H9 (cell line): Measurements from ENCODE around the gene PHF12. TPM values are rescaled to one million over a fixed set of nuclear protein-coding genes. Genes with fewer than 3 reads are reported as not detected.

ENCODE experiments used
- DNase-seq: peaks from one replicate; pipeline ENCODE4 v3.0.0-alpha.2; 2017
- H2AFZ ChIP-seq: one replicate; pipeline ENCODE4 v1.6.1; 2013; ENCODE audit warnings: mild to moderate bottlenecking, low read length, control low read depth, moderate library complexity
- H2AK5ac ChIP-seq: 2 replicates; pipeline ENCODE4 v1.6.1; 2013; ENCODE audit warnings: low read length, control low read depth, mixed read lengths; ENCODE audit not compliant: insufficient read length
- H2BK120ac ChIP-seq: one replicate; pipeline ENCODE4 v1.6.1; 2013; ENCODE audit warnings: low read depth, mild to moderate bottlenecking, low read length, control low read depth, inconsistent platforms; ENCODE audit not compliant: poor library complexity, severe bottlenecking
- H2BK12ac ChIP-seq: 2 replicates; pipeline ENCODE4 v1.6.1; 2013; ENCODE audit warnings: low read length, control low read depth, mixed read lengths, low read depth; ENCODE audit not compliant: insufficient read length
- H2BK15ac ChIP-seq: 2 replicates; pipeline ENCODE4 v1.6.1; 2013; ENCODE audit warnings: low read depth, low read length, control low read depth
- H2BK20ac ChIP-seq: one replicate; pipeline ENCODE4 v1.6.1; 2013; ENCODE audit warnings: low read depth, mild to moderate bottlenecking, low read length, control low read depth, inconsistent platforms; ENCODE audit not compliant: poor library complexity, severe bottlenecking
- H2BK5ac ChIP-seq: 2 replicates; pipeline ENCODE4 v1.6.1; 2013; ENCODE audit warnings: low read length, control low read depth, mixed read lengths; ENCODE audit not compliant: insufficient read length
- H3K14ac ChIP-seq: 2 replicates; pipeline ENCODE4 v1.6.1; 2013; ENCODE audit warnings: low read length, control low read depth; ENCODE audit not compliant: insufficient read depth
- H3K18ac ChIP-seq: 2 replicates; pipeline ENCODE4 v1.6.1; 2013; ENCODE audit warnings: low read depth, mild to moderate bottlenecking, mixed read lengths, low read length, control low read depth; ENCODE audit not compliant: insufficient read length
- H3K23ac ChIP-seq: 2 replicates; pipeline ENCODE4 v1.6.1; 2013; ENCODE audit warnings: low read length, control low read depth, mixed read lengths, low read depth; ENCODE audit not compliant: insufficient read length
- H3K23me2 ChIP-seq: 2 replicates; pipeline ENCODE4 v1.6.1; 2013; ENCODE audit warnings: low read depth, mild to moderate bottlenecking, mixed read lengths, low read length, control low read depth; ENCODE audit not compliant: insufficient read length, poor library complexity, severe bottlenecking
- H3K27ac ChIP-seq: 2 replicates; pipeline ENCODE4 v1.5.1; 2013; ENCODE audit warnings: low read length, control low read depth, mixed read lengths, low read depth; ENCODE audit not compliant: insufficient read length
- H3K27me3 ChIP-seq: 2 replicates; pipeline ENCODE4 v1.6.1; 2013; ENCODE audit warnings: low read length, control low read depth, inconsistent platforms; ENCODE audit not compliant: insufficient read depth
- H3K4ac ChIP-seq: 2 replicates; pipeline ENCODE4 v1.6.1; 2013; ENCODE audit warnings: low read depth, mild to moderate bottlenecking, control low read depth, inconsistent platforms, low read length, moderate library complexity
- H3K4me1 ChIP-seq: 2 replicates; pipeline ENCODE4 v1.6.1; 2013; ENCODE audit warnings: low read length, control low read depth, inconsistent platforms; ENCODE audit not compliant: insufficient read depth
- H3K4me2 ChIP-seq: 2 replicates; pipeline ENCODE4 v1.6.1; 2013; ENCODE audit warnings: low read length, control low read depth, mixed read lengths; ENCODE audit not compliant: insufficient read length, insufficient read depth
- H3K56ac ChIP-seq: 2 replicates; pipeline ENCODE4 v1.6.1; 2013; ENCODE audit warnings: low read depth, mild to moderate bottlenecking, mixed read lengths, low read length, control low read depth; ENCODE audit not compliant: insufficient read length
- H3K79me1 ChIP-seq: 2 replicates; pipeline ENCODE4 v1.6.1; 2013; ENCODE audit warnings: low read depth, mild to moderate bottlenecking, moderate library complexity, low read length, control low read depth, inconsistent platforms; ENCODE audit not compliant: insufficient read depth, poor library complexity, severe bottlenecking
- H3K79me2 ChIP-seq: 2 replicates; pipeline ENCODE4 v1.6.1; 2013; ENCODE audit warnings: low read length, control low read depth, inconsistent platforms; ENCODE audit not compliant: insufficient read depth
- H3K9ac ChIP-seq: 2 replicates; pipeline ENCODE4 v1.6.1; 2013; ENCODE audit warnings: low read length, control low read depth, mixed read lengths; ENCODE audit not compliant: insufficient read length; ENCODE audit errors: extremely low read depth
- H3K9me3 ChIP-seq: one replicate; pipeline ENCODE4 v1.6.1; 2013; ENCODE audit warnings: low read depth, low read length, inconsistent platforms; ENCODE audit not compliant: control insufficient read depth
- H3T11ph ChIP-seq: one replicate; pipeline ENCODE4 v1.6.1; 2013; ENCODE audit warnings: mild to moderate bottlenecking, low read length, control low read depth, inconsistent platforms
- H4K20me1 ChIP-seq: one replicate; pipeline ENCODE4 v1.6.1; 2013; ENCODE audit not compliant: control insufficient read depth, insufficient read length, insufficient read depth
- H4K5ac ChIP-seq: 2 replicates; pipeline ENCODE4 v1.6.1; 2013; ENCODE audit warnings: low read depth, mild to moderate bottlenecking, mixed read lengths, low read length, control low read depth; ENCODE audit not compliant: insufficient read length
- H4K8ac ChIP-seq: replicated peaks from 2 replicates; pipeline ENCODE4 v1.6.1; 2013; ENCODE audit warnings: low read length, control low read depth, mixed read lengths, low read depth; ENCODE audit not compliant: insufficient read length
- H4K91ac ChIP-seq: 2 replicates; pipeline ENCODE4 v1.6.1; 2013; ENCODE audit warnings: low read depth, mild to moderate bottlenecking, moderate library complexity, mixed read lengths, low read length, control low read depth; ENCODE audit not compliant: insufficient read length
- H3K27ac Mint-ChIP-seq, 3 experiments: 2 replicates in 2 of 3; 3 replicates in 1 of 3; pipeline ENCODE4 v1.8.0; 2020 to 2021; ENCODE audit warnings: mixed read lengths in 3 of 3, mild to moderate bottlenecking in 1 of 3, moderate library complexity in 1 of 3
- H3K27me3 Mint-ChIP-seq: 2 replicates; pipeline ENCODE4 v1.8.0; 2021; ENCODE audit warnings: low read depth, mild to moderate bottlenecking, moderate library complexity, mixed read lengths
- H3K36me3 Mint-ChIP-seq, 3 experiments: 2 replicates in 2 of 3; 3 replicates in 1 of 3; pipeline ENCODE4 v1.8.0; 2020 to 2021; ENCODE audit warnings: low read depth in 3 of 3, mixed read lengths in 3 of 3; ENCODE audit not compliant: insufficient read depth in 1 of 3
- H3K4me1 Mint-ChIP-seq, 2 experiments: 2 replicates each; pipeline ENCODE4 v1.8.0; 2020; ENCODE audit warnings: mixed read lengths in 2 of 2
- H3K4me3 Mint-ChIP-seq, 2 experiments: 2 replicates in 1 of 2; 3 replicates in 1 of 2; pipeline ENCODE4 v1.8.0; 2020 to 2021; ENCODE audit warnings: mild to moderate bottlenecking in 2 of 2, mixed read lengths in 2 of 2, moderate library complexity in 1 of 2
- H3K9me3 Mint-ChIP-seq, 2 experiments: 2 replicates in 1 of 2; 3 replicates in 1 of 2; pipeline ENCODE4 v1.8.0; 2020; ENCODE audit warnings: mild to moderate bottlenecking in 2 of 2, mixed read lengths in 2 of 2, moderate library complexity in 1 of 2
- CTCF ChIP-seq: fragments of 200-600 bp; sonication (generic); conservative IDR thresholded peaks from 3 replicates; pipeline ENCODE4 v1.8.0; 2021; ENCODE audit warnings: antibody characterized with exemption, mild to moderate bottlenecking
- WGBS: extraction: QIAGEN DNeasy Blood & Tissue Kit; methylation state at CpG from one replicate; pipeline ENCODE4 v1.1.7; 2013; ENCODE audit warnings: missing lambda C conversion rate, low lambda C conversion rate, mixed read lengths; ENCODE audit not compliant: insufficient read length; ENCODE audit errors: extremely low coverage; 5-methylcytosine and 5-hydroxymethylcytosine counted together
- total RNA-seq: library from RNA; stranded (reverse); gene quantifications from 2 replicates; pipeline ENCODE4 v1.2.1, GENCODE V29; 2021

PHF12 gene
- total RNA-seq, 1 experiment from 2014 or later, result 62.1 TPM

- Histone ChIP-seq H2AFZ (no peak overlapping the region), H2BK120ac (no peak overlapping the region), H2BK20ac (no peak overlapping the region), H2BK5ac (no peak overlapping the region), H3K79me1 (no peaks in the 10 kb centered on the region), H3K18ac (no peak overlapping the region), H3K9ac (no peak overlapping the region), H3K4me2 (no peak overlapping the region), H4K20me1 (no peaks in the 10 kb centered on the region), H4K5ac (no peak overlapping the region), H2BK12ac (no peak overlapping the region), H4K8ac (no peak overlapping the region), H3K4ac (no peak overlapping the region), H3K23ac (no peak overlapping the region), H3K79me2 (no peaks in the 10 kb centered on the region), H3K27ac (no peak overlapping the region), H3T11ph (no peak overlapping the region), H3K4me1 (peaks cover 4% of the 10 kb centered on the region; the same call in 1 of the 2 replicates), H3K9me3 (no peaks in the 10 kb centered on the region), H3K14ac (no peak overlapping the region), H3K23me2 (no peaks in the 10 kb centered on the region), H3K56ac (no peak overlapping the region), H3K27me3 (no peaks in the 10 kb centered on the region), H4K91ac (no peak overlapping the region), H2BK15ac (no peak overlapping the region), H2AK5ac (no peak overlapping the region)
- Mint-ChIP-seq H3K4me1 (peaks cover 40 to 53% of the 10 kb centered on the region in 2 experiments), H3K4me3 (no peak overlapping the region), H3K36me3 (no peaks in the 10 kb centered on the region), H3K27ac (no peak overlapping the region), H3K27me3 (peaks cover 12% of the 10 kb centered on the region), H3K9me3 (no peaks in the 10 kb centered on the region)
- no peak for DNase-seq
- no CpG with 5 or more reads among the region's 7 CpGs for WGBS
- no peak for TF ChIP-seq CTCF
Measured at GRCh38 chr17:28983286-28984230, 32.2 kb upstream of the PHF12 start.
